Left lung (tissue), 10 donors: Measurements from ENCODE around the gene CGB8. TPM values are rescaled to one million over a fixed set of nuclear protein-coding genes. Genes with fewer than 3 reads are reported as not detected.

ENCODE experiments used
- ATAC-seq: fragments of 200-7000 bp; cut with Tn5 transposase; one replicate; pipeline ENCODE4 v1.9.1; 2020; ENCODE audit warnings: moderate library complexity
- DNase-seq, 4 donors: peaks; one replicate each; pipeline ENCODE4 v3.0.0-alpha.2; 2013 to 2020
- H3K27ac ChIP-seq, 2 donors: fragments of 200-600 bp; sonication (generic) in 1 of 2; one replicate each; pipeline versions ENCODE4 v1.5.0 to v1.8.0; 2020 to 2021
- H3K27me3 ChIP-seq, 2 donors: fragments of 200-600 bp; sonication (generic) in 1 of 2; one replicate each; pipeline versions ENCODE4 v1.5.0 to v1.8.0; 2020 to 2021
- H3K36me3 ChIP-seq, 2 donors: fragments of 200-600 bp; sonication (generic) in 1 of 2; one replicate each; pipeline versions ENCODE4 v1.5.0 to v1.8.0; 2020 to 2021
- H3K4me1 ChIP-seq, 2 donors: fragments of 200-600 bp; one replicate each; pipeline ENCODE4 v1.8.0; 2021
- H3K4me3 ChIP-seq, 2 donors: fragments of 200-600 bp; sonication (generic) in 1 of 2; one replicate each; pipeline versions ENCODE4 v1.5.0 to v1.8.0; 2020 to 2021; ENCODE audit warnings: mild to moderate bottlenecking in 1 of 2
- H3K9me3 ChIP-seq, 2 donors: fragments of 200-600 bp; sonication (generic) in 1 of 2; one replicate each; pipeline versions ENCODE4 v1.5.0 to v1.8.0; 2020 to 2021
- intact Hi-C, 2 donors: fragments of 100-400 bp; cut with DNase I; formaldehyde crosslinking; loops; one replicate each; pipeline versions ENCODE4 v1.11.2 to v1.14.2; 2022
- polyA plus RNA-seq, 6 donors: library from polyadenylated mRNA; unstranded; fragments of 120-200 nt; gene quantifications; one replicate each; pipeline ENCODE4 v1.2.1, GENCODE V29; 2013; ENCODE audit not compliant: insufficient read length in 6 of 6
- total RNA-seq, 2 donors: library from RNA; stranded (reverse); fragmentation: NEBNext Ultra II Directional; extraction: Animal tissue kit (Norgen Biotek cat#: 25700); gene quantifications; one replicate each; pipeline ENCODE4 v1.2.1, GENCODE V29; 2021
- TF ChIP-seq, protein P1 (sequence below), 2 donors: fragments of 200-600 bp; sonication (generic) in 1 of 2; IDR thresholded peaks; one replicate each; pipeline versions ENCODE4 v1.5.0 to v1.8.0; 2021; ENCODE audit warnings: antibody characterized with exemption in 2 of 2
- donor health status: DM: no; HTN: yes; CAD: no.
- donor health status: DM: no; HTN: no; CAD: no.

CGB8 gene
- total and polyA plus RNA-seq, 8 donors = 0.89 TPM; not detected in 7

- TF ChIP-seq, protein P1, sequence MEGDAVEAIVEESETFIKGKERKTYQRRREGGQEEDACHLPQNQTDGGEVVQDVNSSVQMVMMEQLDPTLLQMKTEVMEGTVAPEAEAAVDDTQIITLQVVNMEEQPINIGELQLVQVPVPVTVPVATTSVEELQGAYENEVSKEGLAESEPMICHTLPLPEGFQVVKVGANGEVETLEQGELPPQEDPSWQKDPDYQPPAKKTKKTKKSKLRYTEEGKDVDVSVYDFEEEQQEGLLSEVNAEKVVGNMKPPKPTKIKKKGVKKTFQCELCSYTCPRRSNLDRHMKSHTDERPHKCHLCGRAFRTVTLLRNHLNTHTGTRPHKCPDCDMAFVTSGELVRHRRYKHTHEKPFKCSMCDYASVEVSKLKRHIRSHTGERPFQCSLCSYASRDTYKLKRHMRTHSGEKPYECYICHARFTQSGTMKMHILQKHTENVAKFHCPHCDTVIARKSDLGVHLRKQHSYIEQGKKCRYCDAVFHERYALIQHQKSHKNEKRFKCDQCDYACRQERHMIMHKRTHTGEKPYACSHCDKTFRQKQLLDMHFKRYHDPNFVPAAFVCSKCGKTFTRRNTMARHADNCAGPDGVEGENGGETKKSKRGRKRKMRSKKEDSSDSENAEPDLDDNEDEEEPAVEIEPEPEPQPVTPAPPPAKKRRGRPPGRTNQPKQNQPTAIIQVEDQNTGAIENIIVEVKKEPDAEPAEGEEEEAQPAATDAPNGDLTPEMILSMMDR (IDR thresholded peaks at IDR 0.05) = no peak
- H3K4me1 ChIP-seq = peaks cover 0 to 10% of the 10 kb centered on the region in 2 donors
- intact Hi-C loops = no loop called here
- H3K27me3 ChIP-seq = peaks cover 32 to 99% of the 10 kb centered on the region in 2 donors
- no peak for ATAC-seq
- no peak overlapping the region for H3K27ac ChIP-seq
- H3K4me3 ChIP-seq = no peak overlapping the region
- no peaks in the 10 kb centered on the region for H3K36me3 ChIP-seq
- no peaks in the 10 kb centered on the region for H3K9me3 ChIP-seq
- DNase-seq = no peak
Observed at GRCh38 chr19:49069026-49069425, 20.1 kb upstream of the CGB8 start.

DNA sequence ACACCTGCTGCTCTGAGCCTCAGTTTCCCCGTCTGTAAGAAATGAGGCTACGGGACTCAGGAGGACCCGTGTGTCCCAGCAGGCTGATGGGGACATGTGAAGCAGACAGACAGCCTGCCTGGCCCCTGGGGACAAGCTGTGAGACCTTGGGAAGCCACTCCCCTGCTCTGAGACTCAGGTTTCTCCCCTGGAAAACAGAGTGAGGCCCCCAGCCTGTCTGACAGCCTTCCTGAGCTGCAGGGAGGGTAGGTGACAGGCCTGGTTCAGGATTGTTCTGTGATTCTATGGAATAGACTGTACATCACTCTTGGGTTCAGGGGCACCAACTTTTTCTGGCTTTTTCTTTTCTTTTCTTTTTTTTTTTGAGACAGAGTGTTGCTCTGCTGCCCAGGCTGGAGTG lies 18.6 kb upstream of the CGB8 start:
- no peak overlapping the region for H3K4me3 ChIP-seq
- DNase-seq (no peak), ATAC-seq (no peak)
- no peaks in the 10 kb centered on the region for H3K36me3 ChIP-seq
- H3K27me3 ChIP-seq = peaks cover 17 to 99% of the 10 kb centered on the region in 2 donors
- no peaks in the 10 kb centered on the region for H3K9me3 ChIP-seq
- no peak overlapping the region for H3K27ac ChIP-seq
- peaks cover 0 to 6% of the 10 kb centered on the region in 2 donors for H3K4me1 ChIP-seq
- TF ChIP-seq, protein P1 (IDR thresholded peaks at IDR 0.05) = no peak
- intact Hi-C loops = no loop called here

DNA sequence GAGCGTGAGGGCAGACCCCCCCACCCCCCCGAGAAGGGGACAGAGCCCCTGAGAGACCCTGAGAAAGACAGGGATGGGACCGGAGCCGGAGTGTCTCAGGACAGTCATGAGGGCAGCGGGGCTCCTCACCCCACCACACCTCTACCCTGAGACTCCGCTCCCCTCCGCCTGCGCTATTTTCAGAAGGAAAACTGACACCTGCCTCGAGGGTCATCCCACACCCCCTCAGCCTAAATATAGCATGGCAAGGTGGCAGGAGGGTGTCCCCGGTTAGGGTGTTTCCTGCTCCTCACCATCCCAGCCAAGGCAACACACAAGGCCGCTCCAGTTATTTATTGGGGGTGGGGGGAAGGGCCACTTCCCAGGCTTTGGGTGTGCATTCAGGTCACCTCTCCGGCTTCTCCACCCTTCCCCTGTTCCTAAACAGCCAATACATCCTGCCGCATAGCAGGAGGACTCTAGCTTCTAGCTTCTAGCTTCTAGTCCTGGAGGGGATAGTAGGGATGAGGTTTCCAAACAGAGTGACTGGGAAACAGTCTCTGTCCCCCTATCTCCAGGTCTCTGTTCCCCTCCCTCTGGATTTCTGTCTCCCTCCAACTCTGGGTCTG lies 17.1 kb upstream of the CGB8 start:
- no peak overlapping the region for H3K27ac ChIP-seq
- H3K4me1 ChIP-seq = no peaks in the 10 kb centered on the region
- TF ChIP-seq, protein P1 (IDR thresholded peaks at IDR 0.05) = no peak
- no peaks in the 10 kb centered on the region for H3K36me3 ChIP-seq
- DNase-seq = no peak
- H3K4me3 ChIP-seq = no peak overlapping the region
- intact Hi-C loops = no loop called here
- no peak for ATAC-seq
- H3K9me3 ChIP-seq = no peaks in the 10 kb centered on the region
- peaks cover 5 to 99% of the 10 kb centered on the region in 2 donors for H3K27me3 ChIP-seq

GRCh38 chr19:49064768-49065611 lies 16.1 kb upstream of the CGB8 start, which contains the start of gene NTF4:
TSS of gene NTF4 (minus strand) at chr19:49064818. CDS start at chr19:49061997, 2,821 bp downstream.
- no peaks in the 10 kb centered on the region for H3K4me1 ChIP-seq
- no peak within 1 kb of the TSS for H3K27ac ChIP-seq
- H3K27me3 ChIP-seq = peaks cover 5 to 99% of the 10 kb centered on the region in 2 donors
- no peaks in the 10 kb centered on the region for H3K9me3 ChIP-seq
- DNase-seq (peak in 2 of 4 donors; percentile 48 to 52), ATAC-seq (peak; percentile 92)
- H3K4me3 ChIP-seq = peak within 1 kb of the TSS; percentile 10 to 14
- TF ChIP-seq, protein P1 (IDR thresholded peaks at IDR 0.05) = no peak
- intact Hi-C loops = no loop called here
- no peaks in the 10 kb centered on the region for H3K36me3 ChIP-seq

- intact Hi-C loops = no loop called here
- Histone ChIP-seq H3K27ac (no peak overlapping the region), H3K36me3 (no peaks in the 10 kb centered on the region), H3K9me3 (no peaks in the 10 kb centered on the region), H3K4me1 (no peaks in the 10 kb centered on the region), H3K4me3 (peak overlapping the region; percentile 10 to 14), H3K27me3 (peaks cover 5 to 100% of the 10 kb centered on the region in 2 donors)
- TF ChIP-seq, protein P1 (IDR thresholded peaks at IDR 0.05) = no peak
- DNase-seq (no peak), ATAC-seq (peak; percentile 88)
Observed at GRCh38 chr19:49064029-49064629, 15.2 kb upstream of the CGB8 start.
